Right ventricle myocardium superior (tissue), 1 donor: Measurements from ENCODE around the gene LAMB3. TPM values are rescaled to one million over a fixed set of nuclear protein-coding genes. Genes with fewer than 3 reads are reported as not detected.

Experiments used
- ATAC-seq: fragments of 200-7000 bp; cut with Tn5 transposase; one replicate; pipeline ENCODE4 v1.9.1; 2020; ENCODE audit warnings: mild to moderate bottlenecking; ENCODE audit not compliant: poor library complexity
- DNase-seq: peaks from one replicate; pipeline ENCODE4 v3.0.0-alpha.2; 2020
- intact Hi-C: fragments of 100-400 bp; cut with DNase I; formaldehyde crosslinking; loops from one replicate; pipeline ENCODE4 v1.11.2; 2022
- total RNA-seq: library from RNA; stranded (reverse); fragmentation: NEBNext Ultra II Directional; extraction: Animal tissue kit (Norgen Biotek cat#: 25700); gene quantifications from one replicate; pipeline ENCODE4 v1.2.1, GENCODE V29; 2021
- donor health status: DM: no; HTN: yes; CAD: no; lungs with severe emphysema.

The LAMB3 gene
- total RNA-seq, 1 donor from 2014 or later, result 5.0 TPM

DNA sequence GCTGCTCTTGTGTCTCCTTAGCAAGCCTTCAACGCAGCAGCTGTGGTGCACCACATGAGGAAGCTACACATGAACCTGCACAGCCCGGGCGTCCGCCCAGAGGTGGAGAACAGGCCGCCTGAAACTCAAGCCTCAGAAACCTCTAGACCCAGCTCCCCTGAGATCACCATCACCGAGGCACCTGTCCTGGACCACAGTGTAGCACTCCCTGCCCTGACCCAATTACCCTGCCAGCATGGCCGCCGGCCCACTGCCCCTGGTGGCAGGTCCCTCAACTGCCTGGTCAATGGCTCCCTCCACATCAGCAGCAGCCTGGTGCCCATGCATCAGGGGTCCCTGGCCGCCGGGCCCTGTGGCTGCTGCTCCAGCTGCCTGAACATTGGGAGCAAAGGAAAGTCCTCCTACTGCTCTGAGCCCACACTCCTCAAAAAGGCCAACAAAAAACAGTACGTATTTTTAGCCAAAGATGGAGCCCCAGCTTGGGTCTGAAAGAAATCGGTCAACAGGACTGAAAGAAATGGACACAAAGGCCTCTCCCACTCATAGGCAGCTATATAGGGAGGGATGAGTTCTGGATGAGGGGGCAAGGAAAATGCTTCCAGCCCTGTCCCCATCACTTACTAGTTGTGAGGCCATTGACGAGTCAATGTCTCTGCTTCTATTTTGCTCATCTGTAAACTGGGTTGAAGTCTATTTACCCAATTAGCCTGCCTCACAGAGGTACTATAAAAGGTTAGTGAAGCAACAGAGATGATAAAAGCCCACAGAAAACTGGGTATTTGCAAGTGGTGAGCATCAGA, 40.3 kb downstream of the LAMB3 start:
- no peak for ATAC-seq
- DNase-seq, result no peak
- intact Hi-C loops, result no loop called here

DNA sequence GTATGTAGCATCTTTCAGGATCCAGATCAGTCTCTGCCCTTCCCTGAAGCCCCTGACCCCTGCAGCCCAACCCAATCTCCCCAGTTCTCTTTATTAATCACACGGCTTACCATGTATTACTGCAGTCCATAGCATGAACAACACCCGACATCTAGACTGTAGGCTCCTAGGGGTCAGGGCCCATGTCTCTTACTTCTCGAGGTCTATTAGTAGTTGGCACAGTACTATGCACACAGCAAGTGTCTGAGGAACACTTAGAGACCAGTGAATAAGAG, 41.7 kb downstream of the LAMB3 start:
- DNase-seq, result no peak
- intact Hi-C loops, result no loop called here
- no peak for ATAC-seq

DNA sequence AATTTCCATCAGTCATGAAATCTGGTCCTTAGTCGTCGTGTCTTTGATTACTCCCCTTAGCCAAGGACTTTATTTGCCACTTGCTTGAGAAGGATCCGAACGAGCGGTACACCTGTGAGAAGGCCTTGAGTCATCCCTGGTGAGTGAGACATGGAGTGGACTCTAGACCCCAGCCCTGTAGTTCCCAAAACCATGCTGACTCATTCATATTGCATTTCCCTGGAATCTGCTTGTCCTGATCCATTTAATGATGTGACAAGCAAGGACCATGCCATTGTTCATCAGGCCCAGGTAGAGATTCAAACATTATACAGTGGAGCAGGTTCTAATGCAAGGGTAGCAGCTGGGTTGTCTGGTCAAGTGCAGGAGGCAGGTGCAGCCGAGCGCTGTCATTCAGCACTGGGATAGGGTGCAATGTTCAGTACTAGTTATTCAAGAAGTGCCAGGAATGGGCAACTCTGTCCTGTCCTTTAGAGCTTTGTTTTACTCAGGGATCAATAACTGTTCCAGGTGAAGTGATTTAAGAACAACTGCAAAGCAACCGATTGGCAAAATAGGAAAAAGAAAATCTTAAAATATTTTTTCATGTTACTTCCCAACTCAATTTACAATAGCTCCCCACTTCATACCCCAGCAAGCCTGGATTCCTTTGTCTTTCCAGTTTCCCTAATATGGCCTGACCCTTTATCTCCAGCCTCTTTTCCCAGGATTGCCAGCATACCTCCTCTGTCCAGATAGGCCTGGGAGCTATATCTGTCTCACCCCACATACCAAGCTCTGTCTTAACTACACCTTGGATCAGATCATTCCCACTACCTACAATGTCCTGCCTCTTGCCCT, 42.2 kb downstream of the LAMB3 start:
- ATAC-seq (no peak), DNase-seq (no peak)
- intact Hi-C loops, result no loop called here

DNA sequence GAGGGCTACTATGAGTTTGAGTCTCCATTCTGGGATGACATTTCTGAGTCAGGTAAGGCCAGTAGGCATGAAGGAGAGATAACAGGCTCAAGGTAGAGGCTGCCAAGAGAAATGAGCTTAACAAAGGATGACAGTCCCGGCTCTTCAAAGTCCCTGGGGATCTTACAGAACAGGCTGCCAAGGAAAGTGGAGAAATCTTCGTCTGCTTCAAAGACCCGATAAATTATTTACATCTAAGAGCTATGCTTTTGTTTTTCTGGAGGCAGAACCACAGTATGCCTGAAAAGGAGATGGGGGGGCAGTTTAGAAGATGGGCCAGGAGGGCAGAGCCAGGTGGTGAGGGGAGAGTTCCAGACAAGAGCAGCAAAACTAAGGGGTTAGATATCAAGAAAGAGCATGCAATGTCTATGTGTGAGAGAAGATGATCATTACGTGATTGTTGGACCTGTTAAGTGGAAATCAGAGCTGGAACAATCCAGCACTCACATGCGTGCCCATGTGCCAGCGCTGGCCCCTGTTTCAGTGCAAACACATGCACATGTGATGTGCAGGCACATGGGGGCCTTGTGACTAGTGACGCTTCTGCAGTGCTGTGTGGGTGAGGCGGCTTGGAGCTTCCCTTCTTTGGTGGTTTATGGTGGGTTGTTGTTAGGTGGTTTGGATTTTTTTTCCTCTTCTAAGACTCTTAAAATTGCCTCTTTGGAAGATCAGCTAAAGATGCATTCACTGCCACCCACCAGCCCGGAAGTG, 43.0 kb downstream of the LAMB3 start:
- intact Hi-C loops, result no loop called here
- ATAC-seq (no peak), DNase-seq (no peak)

DNA sequence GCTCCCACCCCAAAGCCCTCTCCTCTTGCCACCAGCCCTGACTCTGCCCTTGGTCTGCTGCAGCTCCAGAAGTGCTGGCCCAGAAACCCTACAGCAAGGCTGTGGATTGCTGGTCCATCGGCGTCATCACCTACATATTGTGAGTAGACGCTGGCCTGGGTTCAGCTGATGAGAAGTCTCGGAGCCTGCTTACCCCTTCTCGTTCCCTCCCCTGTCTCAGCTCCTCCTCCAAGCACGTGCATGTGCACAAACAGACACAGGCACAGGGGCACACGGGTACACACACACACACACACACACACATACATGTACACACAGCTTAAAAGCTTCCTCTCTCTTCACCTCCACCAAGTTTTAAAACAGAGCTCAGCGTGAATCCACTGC, 44.4 kb downstream of the LAMB3 start:
- DNase-seq, result no peak
- ATAC-seq, result no peak
- intact Hi-C loops, result no loop called here

DNA sequence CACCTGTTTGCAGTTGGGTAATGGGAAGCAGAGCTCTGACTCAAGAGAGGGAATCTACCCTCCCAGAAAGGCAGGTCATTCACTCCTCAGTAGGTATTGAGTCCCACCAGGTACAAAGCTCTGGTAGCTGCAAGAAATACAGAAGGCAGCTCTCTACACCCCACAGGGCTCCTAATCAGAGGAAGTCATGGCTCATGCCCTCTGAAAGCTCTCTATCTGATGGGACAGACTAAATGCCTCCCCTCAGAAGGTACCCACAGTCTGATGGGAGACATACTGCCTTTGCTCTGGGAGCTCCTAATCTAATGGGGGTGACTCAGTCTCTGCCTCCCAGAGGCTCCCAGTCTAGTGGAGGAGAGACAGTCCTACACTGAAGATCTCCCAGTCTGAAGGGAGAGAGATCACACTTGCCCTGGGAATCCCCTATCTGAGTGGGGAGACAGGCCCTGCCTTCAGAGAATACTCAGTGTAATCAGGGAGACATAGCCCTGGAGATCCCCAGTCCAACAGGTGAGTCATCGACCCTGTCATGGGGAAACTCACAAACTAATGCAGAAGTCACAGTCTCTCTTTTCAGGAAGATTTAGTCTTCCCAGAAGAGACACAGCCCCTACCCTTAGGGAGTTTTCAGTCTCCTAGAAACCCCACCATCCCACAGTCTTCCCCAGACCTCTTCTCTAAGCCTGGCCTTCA, 45.0 kb downstream of the LAMB3 start:
- no peak for ATAC-seq
- intact Hi-C loops, result no loop called here

DNA sequence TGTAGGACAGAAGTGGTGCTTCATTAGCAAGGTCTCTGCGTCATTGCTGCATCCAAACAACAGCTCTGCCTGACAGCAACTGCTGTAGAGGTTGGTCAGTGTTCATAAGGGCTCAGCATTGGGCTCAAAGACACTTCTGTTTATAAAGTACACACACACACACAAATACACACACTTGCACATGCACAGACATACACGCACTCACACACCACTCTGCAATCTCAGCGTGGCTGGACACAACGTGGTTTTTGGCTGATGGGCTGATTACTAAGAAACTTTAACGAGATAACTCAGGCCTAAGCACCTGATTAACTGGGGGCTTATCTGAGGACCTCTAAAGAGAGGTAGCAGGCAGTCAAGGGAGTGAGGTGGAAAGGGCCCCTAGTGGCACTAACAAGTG, 48.3 kb downstream of the LAMB3 start:
- intact Hi-C loops, result loop anchor here (5.0 kb wide), 1 partner anchor 88 kb away; no protein-coding TSS in a partner anchor
- DNase-seq, result no peak
- no peak for ATAC-seq

More for the DNA sequence above, 45.0 kb downstream of the LAMB3 start:
- DNase-seq, result no peak

DNA sequence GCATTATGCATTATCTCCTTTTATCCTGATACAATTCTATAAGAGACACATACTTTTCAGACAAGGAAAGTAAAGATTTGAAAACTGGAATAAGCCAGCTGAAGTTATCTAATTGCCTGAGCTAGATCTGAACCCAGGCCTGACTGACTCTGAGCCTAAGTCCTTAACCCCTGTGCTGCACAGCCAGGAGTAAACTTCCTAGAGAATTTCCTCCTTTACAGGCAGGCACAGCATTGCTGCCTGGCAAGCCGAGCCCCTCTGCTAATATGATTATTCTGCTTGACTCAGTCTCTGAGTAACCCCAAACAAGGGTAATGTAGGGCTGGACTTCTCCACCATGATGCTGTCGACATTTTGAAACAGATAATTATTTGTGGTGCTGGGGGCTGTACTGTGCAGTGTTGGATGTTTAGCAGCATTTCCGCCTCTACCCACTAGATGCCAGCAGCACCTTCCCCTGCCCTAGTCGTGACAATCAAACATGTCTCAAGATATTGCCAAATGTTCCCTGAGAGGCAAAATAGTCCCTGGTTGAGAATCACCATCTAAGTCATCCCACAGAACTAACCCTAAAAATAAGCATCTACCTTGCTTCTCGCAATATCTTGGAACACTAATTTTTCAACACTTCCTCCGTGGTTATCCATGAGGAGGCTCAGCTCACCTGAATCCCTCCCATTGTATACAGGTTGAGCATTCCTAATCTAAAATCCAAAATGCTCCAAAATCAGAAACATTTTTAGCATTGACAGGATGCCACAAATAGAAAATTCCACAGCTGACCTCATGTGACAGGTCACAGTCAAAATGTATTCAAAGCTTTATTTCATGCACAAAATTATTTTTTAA, 50.2 kb downstream of the LAMB3 start:
- DNase-seq, result no peak
- peak; percentile 95 for ATAC-seq
- intact Hi-C loops, result loop anchor here (5.0 kb wide), 1 partner anchor 90 kb away; no protein-coding TSS in a partner anchor

DNA sequence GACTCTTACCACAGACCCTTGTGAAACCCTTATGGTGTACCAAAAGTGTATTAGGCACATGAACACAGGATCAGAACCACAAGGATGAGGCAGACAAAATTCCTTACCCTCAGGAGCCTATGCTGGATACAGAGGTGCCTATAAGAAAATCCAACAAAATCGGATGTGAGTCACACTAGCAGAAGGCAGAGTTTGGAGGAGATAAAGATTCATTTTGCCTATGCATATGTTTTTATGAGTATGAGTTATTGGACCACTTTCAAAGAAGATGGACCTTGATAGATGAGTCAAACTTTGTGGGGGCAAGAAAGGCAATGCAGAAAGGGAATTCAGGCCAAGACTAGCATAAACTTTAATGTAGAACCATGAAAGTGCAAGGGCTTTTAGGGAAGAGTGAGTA, 51.7 kb downstream of the LAMB3 start:
- DNase-seq, result no peak
- intact Hi-C loops, result loop anchor here (5.0 kb wide), 1 partner anchor 92 kb away; no protein-coding TSS in a partner anchor
- no peak for ATAC-seq

DNA sequence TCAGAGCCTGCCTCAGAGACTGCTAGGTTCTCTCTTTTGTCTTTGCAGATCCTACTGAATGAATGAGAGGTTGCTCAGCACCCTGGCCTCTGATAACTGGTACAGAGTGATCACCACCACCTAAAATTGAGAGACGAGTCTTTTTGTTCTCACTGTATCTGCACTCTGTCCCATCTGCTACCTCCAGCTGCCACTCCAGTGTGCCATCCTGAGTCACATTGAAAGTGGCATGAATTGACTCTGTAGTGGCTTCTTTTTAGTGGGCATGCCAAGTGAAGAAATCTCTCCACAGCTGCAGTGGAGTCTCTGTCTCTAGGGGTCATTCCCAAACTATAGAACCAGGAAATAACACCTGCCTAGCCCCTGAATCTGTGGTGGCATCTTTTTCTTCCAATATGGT, 54.0 kb downstream of the LAMB3 start:
- ATAC-seq (no peak), DNase-seq (no peak)
- intact Hi-C loops, result no loop called here

DNA sequence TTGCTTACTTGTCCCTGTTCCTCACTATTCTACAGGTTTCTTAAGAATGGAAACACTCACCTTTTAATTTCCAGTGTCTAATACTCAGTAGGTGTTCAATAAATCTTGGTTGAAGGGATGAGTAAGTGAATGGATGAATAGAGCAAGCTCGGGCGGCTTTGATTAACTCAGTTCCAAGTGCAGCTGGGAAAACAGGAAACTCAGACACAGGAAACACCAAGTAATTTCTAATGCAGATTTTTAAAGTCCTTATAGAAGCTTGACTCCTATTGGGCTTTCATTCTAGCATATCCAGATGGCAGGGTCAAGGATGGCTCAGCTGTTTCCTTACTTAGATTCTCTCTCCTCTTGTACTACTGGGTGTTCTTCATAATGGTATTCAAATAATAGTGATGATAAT, 54.7 kb downstream of the LAMB3 start:
- intact Hi-C loops, result no loop called here
- ATAC-seq (no peak), DNase-seq (no peak)

DNA sequence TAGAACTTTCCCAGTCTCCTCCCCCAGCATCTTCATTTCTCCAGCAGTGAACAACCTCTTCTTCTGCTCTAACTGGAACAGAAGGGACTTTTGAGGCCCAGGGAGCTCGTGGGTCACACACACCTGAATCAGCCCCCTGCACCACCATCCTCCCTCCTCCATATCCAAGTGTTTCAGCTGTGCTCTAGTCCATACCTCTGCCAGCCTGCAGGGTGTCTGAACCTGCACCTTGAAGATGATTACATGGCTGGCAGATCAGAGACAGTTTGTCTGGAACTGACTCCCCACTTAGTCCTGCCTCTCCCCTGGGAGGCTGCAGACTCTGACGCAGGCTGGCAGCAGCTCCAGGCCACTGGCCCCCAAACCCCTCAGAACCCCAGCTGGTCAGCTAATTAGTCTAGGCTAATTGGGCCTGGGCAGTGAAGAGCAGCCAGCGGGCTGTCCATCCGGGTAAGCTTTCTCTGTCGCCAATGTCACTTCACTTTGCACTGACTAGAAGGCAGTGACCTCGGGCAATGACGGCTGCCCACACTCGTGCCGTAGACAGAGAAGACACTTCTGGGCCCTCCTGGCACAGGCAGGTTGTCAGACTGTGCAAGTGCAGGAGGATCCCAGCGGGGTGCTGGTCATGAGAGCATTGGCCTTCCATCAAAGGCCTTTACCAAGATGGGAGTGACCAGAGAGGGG, 56.5 kb downstream of the LAMB3 start:
- DNase-seq (no peak), ATAC-seq (no peak)
- intact Hi-C loops, result no loop called here

DNA sequence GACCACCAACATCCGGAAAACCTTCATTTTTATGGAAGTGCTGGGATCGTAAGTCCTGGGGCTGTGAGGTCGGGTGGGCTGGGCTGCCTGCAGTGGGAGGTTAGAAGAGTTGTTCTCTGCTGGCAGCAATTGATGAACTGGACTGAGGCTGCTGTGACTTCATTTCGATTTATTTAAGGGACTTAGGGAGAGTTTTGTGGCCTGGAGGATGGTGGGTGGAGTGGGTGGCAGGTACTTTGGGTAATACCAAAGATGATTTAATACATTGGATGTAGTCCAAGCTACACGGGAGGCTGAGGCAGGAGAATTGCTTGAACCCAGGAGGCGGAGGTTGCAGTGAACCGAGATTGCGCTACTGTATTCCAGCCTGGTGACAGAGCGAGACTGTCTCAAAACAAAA, 57.2 kb downstream of the LAMB3 start:
- ATAC-seq (no peak), DNase-seq (no peak)
- intact Hi-C loops, result no loop called here

DNA sequence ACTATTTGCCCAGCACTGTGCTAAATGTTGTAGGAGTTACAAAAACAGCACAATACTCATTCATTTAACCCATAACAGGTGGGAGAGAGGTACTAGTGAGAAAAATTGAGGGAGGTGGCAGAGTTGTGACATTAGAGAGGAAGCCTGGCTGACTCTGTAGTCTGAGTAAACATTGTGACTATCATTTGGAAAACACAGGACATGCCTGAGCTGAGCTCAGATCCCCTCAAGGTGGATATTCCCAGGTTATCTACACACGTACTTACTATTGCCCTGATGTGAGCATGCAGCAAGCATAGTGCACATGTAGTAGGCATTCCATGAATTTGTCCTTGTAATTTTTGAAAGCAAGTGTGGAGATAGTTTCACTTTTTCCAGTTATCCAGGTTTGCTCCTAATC, 57.8 kb downstream of the LAMB3 start:
- ATAC-seq (no peak), DNase-seq (no peak)
- intact Hi-C loops, result no loop called here

DNA sequence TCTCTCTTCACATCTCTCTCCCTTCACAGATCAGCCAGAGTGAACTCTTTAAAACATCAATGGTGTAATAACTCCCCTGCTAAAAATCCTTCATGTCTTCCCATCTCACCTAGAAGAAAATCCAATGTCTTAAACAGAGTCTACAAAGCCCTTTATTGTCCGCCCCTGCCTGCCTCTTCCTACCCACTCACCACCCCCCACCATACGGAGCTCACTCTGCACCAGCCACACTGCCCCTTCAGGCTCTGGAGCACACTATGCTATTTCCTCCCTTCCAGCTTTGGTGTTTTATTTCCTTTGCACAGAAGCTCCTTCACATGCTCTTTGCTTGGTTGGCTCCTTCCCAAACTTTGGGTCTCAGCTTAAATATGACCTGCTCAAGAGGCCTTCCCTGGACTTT, 58.5 kb downstream of the LAMB3 start:
- no peak for DNase-seq
- intact Hi-C loops, result no loop called here
- ATAC-seq, result no peak

DNA sequence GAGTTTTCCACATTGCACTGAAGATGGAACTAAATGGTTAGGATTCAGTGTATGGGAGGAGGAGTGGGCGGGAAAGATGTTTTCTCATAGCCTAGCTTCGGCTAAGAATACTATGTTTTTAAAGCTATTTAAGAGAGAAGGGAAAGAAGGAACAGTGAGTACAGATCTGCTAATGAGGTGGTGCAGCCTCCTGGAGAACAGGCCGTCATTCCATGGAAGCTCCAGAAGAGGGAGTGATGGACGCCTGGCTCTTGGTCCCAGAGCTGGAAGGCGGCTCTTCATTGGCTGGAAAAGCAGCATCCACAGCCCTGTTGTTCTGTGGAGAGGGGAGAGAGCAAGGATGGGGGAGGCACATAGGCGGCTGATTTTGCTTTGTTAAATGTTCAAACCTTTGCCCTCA, 61.8 kb downstream of the LAMB3 start:
- intact Hi-C loops, result no loop called here
- DNase-seq (no peak), ATAC-seq (peak; percentile 32)

DNA sequence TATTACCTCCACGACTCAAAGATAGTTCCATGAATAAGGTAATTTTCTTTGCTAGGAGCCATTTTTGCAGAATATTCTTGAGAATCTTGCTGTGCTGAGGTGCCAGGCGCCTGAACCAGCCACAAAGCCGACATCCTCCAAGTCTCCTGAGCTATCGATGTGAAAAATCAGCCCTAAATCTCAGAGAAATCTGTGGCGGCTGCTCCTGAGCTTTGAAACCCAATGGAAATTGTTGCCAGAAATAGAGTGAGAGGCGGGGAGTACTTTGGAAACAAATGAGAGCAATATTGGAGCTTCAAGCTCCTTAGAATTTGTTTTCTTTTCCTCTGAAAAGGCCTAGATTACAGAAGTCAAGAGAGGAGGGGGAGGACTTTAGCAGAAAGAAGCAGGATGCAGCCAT, 62.4 kb downstream of the LAMB3 start:
- intact Hi-C loops, result no loop called here
- no peak for DNase-seq
- ATAC-seq, result no peak

DNA sequence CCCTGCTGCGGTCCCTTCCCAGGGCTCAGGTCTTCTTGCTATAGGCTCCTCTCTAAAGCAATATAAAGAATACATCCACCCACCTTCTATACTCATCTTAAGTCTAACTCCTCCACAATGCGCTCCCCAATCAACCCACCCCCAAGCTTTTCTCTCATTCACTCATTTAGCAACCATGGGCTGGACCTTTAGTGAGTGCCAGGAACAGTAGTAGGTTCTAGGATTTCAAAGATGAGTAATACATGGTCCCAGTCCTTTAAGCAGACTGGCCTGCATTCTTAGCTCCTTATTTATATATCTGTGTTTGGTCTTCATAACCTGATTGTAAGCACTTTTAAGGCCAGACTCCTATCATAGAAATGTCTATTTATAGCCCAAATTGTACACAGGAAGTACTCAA, 62.8 kb downstream of the LAMB3 start:
- intact Hi-C loops, result no loop called here
- no peak for DNase-seq
- ATAC-seq, result no peak
